GM12875 (cell line): ENCODE data around the gene FADS2.

Experiments
- H3K4me3 ChIP-seq: one replicate; pipeline ENCODE4 v1.5.1; 2011; ENCODE audit warnings: low read depth, low read length, control low read depth
- TF ChIP-seq, protein P1 (sequence below): IDR thresholded peaks from 2 replicates; pipeline ENCODE4 v1.5.1; 2011; ENCODE audit warnings: low read depth, mild to moderate bottlenecking, control low read depth, inconsistent platforms, low read length, moderate library complexity, borderline replicate concordance; ENCODE audit not compliant: insufficient read depth

FADS2 gene

DNA sequence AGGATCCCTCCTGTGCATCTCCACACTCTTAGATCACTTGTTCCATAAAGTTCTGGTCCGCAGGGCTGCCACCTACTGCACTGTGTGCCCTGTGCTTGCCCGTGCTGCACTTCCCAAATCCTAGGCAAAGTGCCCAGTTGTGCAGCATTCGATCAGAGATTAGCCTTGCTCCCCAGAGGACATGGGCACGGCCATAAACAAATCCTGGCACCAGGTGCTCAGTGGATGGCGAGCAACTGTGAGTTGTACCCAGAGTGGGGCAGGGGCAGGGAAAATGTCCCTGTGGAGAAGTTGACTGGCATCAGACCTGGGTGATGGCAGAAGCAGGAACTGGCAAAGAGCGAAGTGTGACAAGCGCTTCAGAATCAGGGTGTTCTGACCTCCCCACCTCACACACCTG, 4.7 kb downstream of the FADS2 start:
- TF ChIP-seq, protein P1, sequence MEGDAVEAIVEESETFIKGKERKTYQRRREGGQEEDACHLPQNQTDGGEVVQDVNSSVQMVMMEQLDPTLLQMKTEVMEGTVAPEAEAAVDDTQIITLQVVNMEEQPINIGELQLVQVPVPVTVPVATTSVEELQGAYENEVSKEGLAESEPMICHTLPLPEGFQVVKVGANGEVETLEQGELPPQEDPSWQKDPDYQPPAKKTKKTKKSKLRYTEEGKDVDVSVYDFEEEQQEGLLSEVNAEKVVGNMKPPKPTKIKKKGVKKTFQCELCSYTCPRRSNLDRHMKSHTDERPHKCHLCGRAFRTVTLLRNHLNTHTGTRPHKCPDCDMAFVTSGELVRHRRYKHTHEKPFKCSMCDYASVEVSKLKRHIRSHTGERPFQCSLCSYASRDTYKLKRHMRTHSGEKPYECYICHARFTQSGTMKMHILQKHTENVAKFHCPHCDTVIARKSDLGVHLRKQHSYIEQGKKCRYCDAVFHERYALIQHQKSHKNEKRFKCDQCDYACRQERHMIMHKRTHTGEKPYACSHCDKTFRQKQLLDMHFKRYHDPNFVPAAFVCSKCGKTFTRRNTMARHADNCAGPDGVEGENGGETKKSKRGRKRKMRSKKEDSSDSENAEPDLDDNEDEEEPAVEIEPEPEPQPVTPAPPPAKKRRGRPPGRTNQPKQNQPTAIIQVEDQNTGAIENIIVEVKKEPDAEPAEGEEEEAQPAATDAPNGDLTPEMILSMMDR, result no peak
- no peak overlapping the region for H3K4me3 ChIP-seq

DNA sequence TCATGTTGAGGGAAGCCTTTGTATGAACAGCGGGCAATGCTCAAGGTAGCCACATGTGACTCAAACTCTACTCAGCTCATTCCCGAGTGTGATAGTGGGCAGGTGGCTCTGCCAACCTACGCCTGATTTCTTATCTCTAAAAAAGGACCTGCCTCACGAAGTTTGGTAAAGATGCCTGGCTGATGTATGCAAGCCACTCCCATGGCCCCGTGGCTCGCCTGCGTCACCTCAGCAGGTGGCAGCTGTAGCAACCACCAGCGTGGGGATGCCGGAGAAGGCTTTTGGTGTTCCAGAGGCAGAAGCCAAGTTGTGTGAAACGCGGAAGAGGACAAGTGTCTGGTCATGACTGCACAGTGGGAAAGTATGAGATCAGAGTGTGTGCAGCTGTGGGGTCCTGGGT, 5.4 kb downstream of the FADS2 start:
- no peak overlapping the region for H3K4me3 ChIP-seq
- TF ChIP-seq, protein P1, result no peak

DNA sequence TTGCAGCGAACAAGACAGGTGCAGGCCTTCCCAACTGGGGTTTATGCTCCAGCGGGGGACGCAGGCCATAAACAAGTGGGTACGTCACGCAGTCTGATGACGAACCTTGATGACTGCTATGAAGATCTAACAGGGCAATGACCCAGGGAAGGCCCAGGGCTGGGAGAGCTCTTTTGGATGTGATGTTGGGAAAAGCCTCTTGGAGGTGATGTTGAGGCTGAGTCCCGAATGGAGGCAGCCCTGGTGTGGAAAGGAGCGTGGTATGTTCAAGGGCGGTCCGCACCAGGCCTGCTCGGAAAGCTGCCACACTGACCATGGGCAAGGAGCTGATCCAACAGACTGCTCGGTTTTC, 5.8 kb downstream of the FADS2 start:
- TF ChIP-seq, protein P1, result no peak
- H3K4me3 ChIP-seq, result no peak overlapping the region

DNA sequence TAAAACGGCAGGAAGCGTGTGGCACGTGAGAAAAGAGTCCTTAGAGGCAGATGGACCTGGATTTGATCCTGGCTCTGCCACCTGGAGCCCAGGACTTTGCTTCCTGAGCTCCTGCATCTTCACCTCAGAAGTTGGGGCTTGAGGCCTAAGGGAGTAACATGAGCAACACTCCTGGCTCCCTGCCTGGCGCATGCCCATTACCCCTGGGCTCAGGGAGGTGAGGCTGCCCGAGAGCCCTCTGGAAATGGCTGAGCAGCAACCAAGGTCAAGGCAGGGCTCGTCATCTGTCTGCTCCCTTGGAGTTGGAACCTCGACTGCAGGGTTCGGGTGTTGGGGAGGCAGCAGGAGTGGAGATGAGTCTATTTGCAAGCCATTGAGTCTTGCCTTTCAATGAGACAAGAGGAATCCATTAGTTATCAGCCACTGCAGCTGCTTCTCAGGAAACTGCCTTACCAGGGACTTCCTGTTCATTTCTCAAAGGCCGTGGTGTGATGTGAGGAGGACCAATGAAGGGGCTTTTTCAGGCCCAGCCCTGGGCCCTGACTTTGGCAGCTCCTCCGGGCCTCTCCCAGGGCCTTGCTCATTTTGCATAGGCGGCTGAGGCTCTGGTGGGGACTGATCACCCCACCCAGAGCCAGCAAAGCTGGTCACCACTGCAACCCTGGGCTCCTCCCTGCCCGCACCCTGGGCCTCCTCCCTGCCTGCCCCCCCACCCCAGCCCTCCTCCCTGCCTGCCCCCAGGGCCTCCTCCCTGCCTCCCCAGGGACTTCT, 6.4 kb downstream of the FADS2 start:
- TF ChIP-seq, protein P1, result no peak
- peak overlapping the region; percentile 27 for H3K4me3 ChIP-seq

DNA sequence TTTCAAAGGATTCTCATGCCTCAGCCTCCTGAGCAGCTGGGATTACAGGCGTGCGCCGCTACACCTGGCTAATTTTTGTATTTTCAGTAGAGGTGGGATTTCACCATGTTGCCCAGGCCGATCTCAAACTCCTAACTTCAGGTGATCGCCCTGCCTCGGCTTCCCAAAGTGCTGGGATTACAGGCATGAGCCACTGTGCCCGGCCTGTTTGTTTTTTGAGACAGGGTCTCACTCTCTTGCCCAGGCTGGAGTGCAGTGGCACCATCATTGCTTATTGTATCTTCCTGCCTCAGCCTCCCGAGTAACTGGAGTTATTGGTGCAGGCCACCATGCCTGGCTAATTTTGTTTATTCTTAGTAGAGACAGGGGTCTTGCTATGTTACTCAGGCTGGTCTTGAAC, 8.1 kb downstream of the FADS2 start:
- TF ChIP-seq, protein P1, result no peak
- no peak overlapping the region for H3K4me3 ChIP-seq

DNA sequence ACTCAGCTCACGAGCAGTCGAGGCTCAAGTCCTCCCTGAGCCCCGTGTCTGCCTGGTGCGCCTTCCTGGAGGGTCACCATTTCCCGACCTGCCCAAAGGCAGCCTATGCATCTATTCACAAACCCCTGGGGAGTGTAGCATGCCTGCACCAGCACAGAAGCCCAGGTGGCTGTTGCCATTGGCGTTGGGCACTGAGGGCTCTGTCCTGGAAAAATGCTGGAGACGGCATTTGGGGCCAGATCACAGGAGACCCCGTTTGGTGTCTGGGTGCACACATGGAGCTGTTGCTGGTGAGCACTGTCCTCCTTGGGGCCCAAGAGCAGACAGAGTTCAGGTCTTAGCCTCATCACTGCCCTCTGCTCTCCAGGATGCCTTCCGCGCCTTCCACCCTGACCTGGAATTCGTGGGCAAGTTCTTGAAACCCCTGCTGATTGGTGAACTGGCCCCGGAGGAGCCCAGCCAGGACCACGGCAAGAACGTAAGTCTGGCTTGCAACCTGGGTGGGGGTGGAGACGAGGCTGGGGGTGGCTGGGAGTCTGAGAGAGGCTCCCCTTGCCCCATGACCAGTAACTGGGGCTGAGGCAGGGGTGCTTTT, 9.4 kb downstream of the FADS2 start:
- TF ChIP-seq, protein P1, result no peak
- H3K4me3 ChIP-seq, result no peak overlapping the region

DNA sequence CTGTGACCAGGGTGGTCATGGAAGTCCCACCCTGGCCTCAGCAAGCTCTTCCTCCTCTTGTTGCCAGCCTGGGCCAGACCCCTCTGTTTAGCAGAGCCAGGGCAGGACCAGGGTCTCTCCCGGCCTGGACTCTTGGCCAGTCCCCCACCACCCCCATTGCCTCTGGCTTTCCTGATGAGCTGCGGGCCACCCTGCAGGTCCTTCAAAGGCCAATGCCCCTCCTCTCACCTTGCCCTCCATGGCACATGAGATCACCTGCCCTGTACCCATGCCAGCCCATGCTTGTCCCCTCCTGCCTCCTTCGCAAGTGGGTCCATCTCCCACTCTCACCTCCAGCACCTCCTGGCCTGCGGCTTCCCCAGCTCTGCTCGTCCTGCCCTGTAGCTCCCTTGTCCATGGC, 10.4 kb downstream of the FADS2 start:
- no peak overlapping the region for H3K4me3 ChIP-seq
- TF ChIP-seq, protein P1, result no peak
